ENCODE data around the gene UBTD1.
A peak's percentile ranks its signal among the peaks of the same experiment; 100 is the strongest.

The UBTD1 gene

GRCh38 chr10:97608991-97609561 is 110.4 kb downstream of the UBTD1 start:
- TF ChIP-seq CTCF (IDR thresholded peaks at IDR 0.05; ENCODE audit: extremely low read depth, insufficient read depth, missing control alignments), result no peak
- in situ Hi-C loops (cut with MboI; ENCODE audit: low pct_unique_long_range_greater_than_20kb, low sequenced_read_pairs, unreplicated experiment), result no loop called here
- no peak for DNase-seq (ENCODE audit: low spot score)

- TF ChIP-seq CTCF (IDR thresholded peaks at IDR 0.05; ENCODE audit: extremely low read depth, insufficient read depth, missing control alignments), result no peak
- in situ Hi-C loops (cut with MboI; ENCODE audit: low pct_unique_long_range_greater_than_20kb, low sequenced_read_pairs, unreplicated experiment), result no loop called here
- no peak for DNase-seq (ENCODE audit: low spot score)
Observed at GRCh38 chr10:97611473-97611872, 112.7 kb downstream of the UBTD1 start.

- in situ Hi-C loops (cut with MboI; ENCODE audit: low pct_unique_long_range_greater_than_20kb, low sequenced_read_pairs, unreplicated experiment), result no loop called here
- peak; percentile 49 for DNase-seq (ENCODE audit: low spot score)
- peak; percentile 23 for TF ChIP-seq CTCF (IDR thresholded peaks at IDR 0.05; ENCODE audit: extremely low read depth, insufficient read depth, missing control alignments)
Observed at GRCh38 chr10:97612386-97612785, 113.7 kb downstream of the UBTD1 start.

GRCh38 chr10:97618285-97618684 is 119.6 kb downstream of the UBTD1 start:
- in situ Hi-C loops (cut with MboI; ENCODE audit: low pct_unique_long_range_greater_than_20kb, low sequenced_read_pairs, unreplicated experiment), result no loop called here
- no peak for DNase-seq (ENCODE audit: low spot score)
- no peak for TF ChIP-seq CTCF (IDR thresholded peaks at IDR 0.05; ENCODE audit: extremely low read depth, insufficient read depth, missing control alignments)

GRCh38 chr10:97618733-97619132 is 120.0 kb downstream of the UBTD1 start:
- in situ Hi-C loops (cut with MboI; ENCODE audit: low pct_unique_long_range_greater_than_20kb, low sequenced_read_pairs, unreplicated experiment), result no loop called here
- no peak for TF ChIP-seq CTCF (IDR thresholded peaks at IDR 0.05; ENCODE audit: extremely low read depth, insufficient read depth, missing control alignments)
- DNase-seq (ENCODE audit: low spot score), result no peak
